IPS DF 19.7 (cell line): ENCODE data around the gene BMPR1B.

Source experiments
- DNase-seq: peaks from one replicate; pipeline ENCODE4 v3.0.0-alpha.2; 2013; ENCODE audit warnings: low read depth, low spot score

BMPR1B gene

DNA sequence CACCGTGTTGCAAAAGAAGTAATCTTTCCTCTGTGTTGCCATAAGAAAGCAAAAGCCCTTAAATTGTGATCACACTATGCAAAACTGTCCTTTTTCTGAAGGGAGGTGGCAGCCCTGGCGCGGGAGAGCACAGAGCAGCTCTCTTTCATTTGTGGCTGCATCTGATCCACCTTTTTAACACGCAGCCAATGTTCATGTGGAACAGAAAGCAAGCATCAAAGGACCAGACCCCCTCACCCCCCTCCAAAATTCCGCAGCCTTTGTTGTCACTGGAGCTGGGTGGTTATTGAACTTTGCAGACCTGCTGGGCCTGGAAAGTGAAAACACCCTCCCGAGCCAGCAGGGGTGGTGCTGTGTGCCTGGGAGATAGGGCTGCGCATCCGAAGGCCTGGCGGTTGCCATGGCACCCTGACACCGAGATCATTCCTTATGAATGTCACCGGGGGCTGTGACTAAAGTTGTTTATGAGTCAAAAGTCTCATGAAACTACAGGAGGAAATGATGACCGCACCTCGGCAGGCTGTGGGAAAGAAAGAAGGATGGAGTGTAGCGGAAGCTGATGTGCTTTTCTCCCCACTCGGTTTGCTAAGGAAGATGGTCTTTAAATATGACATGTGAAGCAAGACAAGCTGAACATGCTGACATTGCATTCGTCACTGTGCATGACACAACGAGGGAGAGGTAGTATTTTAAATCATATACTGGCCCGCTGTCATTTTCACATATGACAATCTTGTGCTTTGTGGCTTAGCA lies 423.7 kb downstream of the BMPR1B start:
- no peak for DNase-seq

DNA sequence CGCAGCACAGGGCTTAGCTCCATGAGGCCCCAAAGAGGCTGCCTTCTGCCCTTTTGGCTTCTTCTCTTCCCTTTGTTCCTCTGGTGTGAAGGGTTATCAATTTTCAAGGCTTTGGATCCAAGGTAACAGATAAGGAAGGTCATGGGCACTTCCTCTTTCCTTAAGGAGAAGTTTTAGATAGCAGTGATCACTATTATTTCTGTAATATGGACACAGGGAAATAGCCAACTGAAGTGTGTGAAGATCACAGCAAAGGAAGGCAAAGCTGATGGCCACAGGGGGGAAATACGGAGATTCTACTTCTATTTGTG lies 424.2 kb downstream of the BMPR1B start:
- DNase-seq = no peak

DNA sequence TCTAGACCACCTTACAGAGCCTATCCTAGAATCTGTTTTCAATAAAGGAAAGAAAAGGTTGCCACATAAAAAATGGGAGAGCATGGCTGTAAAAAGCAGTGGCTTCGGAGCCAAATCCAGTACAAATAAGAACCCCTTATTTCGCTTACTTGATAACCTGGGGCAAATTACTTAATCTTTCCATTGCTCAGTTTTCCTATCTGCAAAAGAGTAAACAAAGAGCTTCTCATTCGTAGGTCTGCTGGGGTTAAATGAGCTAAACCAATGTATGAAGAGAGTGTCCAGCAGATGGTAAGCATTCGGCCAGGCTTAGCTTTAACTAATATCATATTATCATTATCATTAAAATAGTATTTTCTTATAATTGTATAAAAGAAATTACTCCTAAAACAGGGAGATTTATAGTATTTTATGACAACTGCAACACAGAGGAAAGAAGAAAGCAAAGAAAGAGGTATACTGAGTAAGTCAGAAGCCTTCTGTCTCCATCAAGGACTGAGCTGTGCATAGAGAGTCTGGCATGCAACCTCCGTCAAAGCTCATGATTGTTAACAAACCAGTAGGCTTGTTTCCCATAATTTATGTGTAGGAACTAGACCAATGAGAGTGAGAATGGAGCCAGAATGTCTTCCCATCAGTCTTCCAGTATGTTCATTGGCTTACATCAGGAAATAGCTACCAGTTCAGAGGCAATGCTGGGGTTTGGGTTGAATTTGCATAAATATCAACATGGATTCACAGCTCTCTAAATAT lies 426.1 kb downstream of the BMPR1B start:
- no peak for DNase-seq

DNA sequence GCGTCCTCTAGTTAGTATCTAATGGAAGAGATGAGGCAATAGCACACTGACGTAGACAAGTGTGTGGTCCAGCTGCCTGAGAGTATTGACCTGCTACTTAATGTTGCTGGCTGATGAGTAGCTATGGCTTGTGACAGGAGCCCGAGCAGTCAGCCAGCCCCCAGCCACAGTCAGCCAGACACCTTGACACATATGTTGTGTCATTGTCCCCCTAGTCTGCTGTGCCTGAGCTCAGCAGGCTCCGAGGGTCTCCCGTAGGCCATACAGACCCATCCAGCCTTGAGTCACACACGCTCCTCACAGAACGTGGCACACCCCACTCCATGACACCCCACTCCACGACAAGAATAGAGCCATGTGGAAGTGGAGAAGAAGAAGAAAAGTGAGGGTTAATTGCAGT lies 428.9 kb downstream of the BMPR1B start:
- no peak for DNase-seq

DNA sequence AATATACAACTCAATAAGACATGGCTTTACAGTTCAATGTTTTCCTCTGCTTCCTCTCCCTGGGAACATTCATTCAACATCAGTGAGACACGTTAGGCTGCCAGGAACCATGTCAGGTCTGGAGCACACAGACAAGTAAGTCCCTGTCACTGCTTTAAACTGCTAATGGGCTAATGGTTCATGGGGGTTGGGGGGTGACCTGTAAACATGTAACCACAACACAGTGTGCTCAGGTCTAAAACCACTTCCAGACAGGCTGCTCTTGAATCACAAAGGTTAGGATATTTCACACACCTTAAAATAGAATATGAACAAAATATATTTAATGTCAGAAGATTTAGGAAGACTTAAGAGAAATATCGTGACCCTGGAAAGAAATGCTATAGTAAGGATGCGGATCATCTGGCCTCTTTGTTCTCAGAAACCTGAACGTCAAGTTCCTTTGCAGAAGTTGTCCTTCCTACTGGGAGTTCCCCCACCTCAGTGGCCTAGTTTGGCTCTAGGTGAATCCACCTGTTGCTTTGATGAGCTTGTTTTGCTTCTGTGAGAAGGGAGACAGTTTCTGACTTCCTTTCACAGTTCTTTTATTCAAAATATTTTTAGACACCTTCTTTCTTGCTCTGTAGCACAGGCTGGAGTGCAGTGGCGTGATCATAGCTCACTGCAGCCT lies 431.1 kb downstream of the BMPR1B start:
- DNase-seq = no peak

DNA sequence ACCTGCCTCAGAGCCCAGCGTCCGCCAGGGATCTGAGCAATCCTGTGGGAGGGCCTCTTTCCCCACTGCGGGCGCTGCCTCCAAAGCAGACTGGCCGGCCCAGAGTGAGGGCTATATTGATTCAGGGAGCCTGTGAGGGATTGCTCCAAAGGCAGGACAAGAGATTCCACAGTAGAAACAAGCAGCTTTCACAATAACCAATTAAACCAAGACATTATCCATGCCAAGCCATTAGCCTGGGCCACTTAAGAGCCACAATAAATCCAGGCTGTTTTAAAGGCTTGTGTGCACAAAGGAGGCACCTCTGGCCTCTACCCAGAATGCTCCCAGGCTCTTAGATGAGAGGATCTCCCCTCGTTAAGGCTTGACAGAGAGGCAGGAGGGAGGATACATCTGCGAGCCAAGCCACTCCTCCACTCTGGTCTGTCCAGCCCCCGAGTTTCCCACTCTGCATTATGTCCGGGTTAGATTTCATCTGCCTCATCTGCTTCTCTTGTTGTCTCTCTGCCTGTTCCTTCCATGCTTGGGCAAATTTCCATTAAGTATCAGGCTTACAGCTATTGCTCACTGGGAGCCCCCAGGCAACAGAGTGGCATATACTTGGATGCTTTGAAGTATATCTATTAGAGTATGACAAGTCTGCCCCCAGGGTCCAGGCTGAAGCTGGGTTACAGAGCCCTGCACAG lies 433.1 kb downstream of the BMPR1B start:
- DNase-seq = no peak

DNA sequence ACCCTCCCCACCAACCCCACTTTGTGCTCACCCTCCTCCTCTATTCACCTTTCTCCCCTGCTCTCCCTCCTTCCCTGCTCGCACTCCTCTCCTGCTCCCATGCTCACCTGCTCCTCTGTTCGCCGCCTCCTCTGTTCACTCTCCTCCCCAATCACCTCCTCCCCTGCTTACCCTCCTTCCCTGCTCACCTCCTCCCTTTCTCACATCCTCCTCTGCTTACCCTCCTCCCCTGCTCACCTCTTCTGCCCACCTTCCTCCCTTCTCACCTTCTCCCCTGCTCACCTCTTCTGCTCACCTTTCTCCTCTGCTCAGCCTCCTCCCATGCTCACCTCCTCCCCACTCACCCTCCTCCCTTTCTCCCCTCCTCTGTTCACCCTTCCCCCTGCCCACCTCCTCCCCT lies 433.8 kb downstream of the BMPR1B start:
- DNase-seq = no peak

DNA sequence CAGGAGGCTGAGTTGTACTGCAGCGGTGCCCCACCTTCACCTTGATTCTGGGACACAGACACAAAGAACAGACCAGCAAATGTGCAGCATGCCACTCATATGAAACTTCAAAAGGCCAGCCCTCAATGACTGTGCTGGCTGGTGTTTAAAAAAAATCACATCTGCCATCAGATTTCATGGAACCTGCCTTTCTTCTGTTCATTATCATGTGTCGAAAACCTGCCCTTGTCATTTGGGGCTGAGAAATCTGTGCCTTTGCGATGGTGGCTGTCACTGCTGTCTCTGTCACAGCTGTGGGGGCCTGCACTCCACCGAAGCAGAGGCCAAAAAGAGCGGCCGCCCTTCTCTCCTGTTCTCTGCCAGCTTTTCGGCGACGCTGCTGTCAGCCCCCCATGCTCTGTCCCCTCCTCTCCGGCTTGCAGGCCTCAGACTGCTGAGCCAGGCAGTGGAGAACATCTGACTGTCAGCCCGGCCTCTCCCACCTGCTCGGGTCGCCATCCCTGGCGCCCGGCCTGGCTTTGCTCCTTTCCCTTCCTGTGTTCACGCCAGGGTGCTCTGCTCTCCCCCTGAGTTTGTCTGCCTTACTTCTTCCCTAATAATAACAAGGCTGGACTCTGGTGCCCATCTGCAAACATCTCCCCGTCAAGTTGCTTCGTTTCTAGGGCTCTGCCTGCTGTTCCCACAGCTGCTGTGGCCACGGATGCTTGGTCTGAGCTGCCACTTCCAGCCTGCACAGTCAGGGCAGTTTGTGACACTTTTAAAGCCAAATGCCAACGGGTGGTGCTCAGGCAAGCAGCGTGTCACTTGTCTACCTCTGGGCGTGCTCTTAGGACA lies 435.9 kb downstream of the BMPR1B start:
- DNase-seq = no peak

DNA sequence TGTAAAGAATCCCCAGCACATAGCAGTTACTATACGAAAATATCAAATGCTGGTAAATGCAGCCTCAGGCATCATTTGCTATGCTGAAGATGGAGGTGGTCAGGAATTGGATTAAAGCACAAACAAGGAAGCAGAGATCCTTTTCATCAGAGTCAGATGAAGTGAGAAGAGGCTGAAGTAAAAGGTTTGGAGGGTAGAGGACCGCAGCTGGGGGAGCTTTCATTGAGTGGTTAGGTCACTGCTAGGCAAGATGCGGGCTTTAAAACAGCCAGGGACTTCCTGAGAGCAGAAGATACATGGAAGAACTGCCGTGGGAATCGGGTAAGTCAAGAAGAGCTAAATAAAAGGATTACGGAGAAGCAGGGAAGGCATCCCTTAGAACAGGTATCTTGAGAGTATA lies 439.6 kb downstream of the BMPR1B start:
- DNase-seq = no peak

DNA sequence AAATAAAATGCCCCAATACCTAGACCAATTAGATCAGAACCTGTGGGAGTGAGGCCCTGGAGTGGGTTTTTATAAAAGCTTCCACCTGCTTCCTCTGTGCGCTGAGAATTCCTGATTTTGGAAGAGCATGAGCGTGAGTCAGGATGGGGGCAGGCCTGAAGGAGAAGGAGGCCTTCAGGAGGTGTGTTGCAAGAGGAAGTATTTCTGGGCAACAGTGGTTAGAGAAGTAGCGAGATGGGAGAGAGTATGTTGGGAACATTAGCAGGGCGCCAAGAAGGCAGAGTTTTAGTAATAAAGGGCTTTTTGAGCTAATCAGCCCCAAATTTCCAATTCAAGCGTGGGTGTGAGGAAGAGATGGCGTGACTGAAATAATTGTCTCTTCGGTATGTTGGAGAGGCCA lies 441.2 kb downstream of the BMPR1B start:
- DNase-seq = no peak

DNA sequence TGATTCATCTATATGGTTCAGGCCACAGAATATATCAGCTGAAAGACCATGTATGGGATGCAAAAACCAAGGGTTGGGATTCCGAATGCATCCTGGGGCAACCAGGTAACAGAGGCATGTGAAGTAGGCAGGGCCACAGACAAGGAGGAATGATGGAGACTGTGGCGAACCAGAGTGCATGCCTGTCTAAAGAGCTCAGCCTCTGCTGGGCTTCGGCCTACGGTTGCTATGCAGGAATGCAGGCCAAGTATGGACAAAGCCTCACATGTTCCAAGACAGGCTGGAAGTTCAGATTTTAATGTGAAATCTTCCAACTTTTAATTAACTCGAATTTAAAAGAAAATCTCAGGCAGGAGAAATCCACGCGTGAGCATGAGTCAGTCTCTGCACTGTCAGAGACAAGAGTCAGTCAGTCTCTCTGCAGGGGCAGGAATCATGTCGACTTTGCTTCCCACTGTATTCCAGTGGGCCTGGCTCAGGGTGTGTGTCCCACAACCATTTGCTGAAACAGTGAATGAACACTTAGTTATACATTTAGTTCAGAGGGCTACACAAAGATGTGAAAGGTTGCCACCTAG lies 446.6 kb downstream of the BMPR1B start:
- DNase-seq = no peak

DNA sequence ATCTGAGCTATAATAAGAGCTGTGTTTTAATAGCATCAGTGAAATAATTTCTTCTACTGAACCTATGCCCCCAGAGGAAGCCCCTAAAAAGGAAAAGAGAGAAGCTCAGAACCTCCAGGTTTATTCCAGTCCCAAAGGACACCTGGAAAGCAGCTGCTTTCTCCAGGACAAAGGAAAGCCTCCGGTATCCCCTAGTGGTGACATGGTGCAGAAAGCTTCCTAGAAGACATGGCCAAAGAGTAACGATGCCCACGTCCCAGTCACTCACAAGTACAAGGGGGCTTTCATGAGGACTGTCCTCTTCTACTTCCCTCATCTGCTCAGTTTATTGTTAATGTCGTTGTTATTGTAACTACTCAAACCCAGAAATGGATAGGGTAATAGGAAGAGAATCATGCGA lies 447.1 kb downstream of the BMPR1B start:
- no peak for DNase-seq
